K562 (cell line): ENCODE results near the gene SLC4A1. TPM values are rescaled to one million over a fixed set of nuclear protein-coding genes. Genes with fewer than 3 reads are reported as not detected.

ENCODE experiments used
- DACH1 ChIP-seq: fragments of 450-650 bp; IDR thresholded peaks from 2 replicates; pipeline ENCODE4 v1.6.1; 2018; ENCODE audit not compliant: partially characterized antibody
- HNRNPL ChIP-seq: fragments of 200-400 bp; formaldehyde crosslinking; IDR thresholded peaks from 2 replicates; pipeline ENCODE4 v1.6.1; 2017; ENCODE audit warnings: low read depth, mild to moderate bottlenecking, low read length
- PTBP1 ChIP-seq: fragments of 200-400 bp; formaldehyde crosslinking; IDR thresholded peaks from 2 replicates; pipeline ENCODE4 v1.6.1; 2017; ENCODE audit warnings: low read depth, low read length
- SFPQ ChIP-seq: fragments of 200-400 bp; formaldehyde crosslinking; IDR thresholded peaks from 2 replicates; pipeline ENCODE4 v1.6.1; 2017; ENCODE audit warnings: mild to moderate bottlenecking, low read depth, low read length, moderate library complexity
- STAT6 ChIP-seq: sonication (generic); formaldehyde crosslinking; IDR thresholded peaks from 2 replicates; pipeline ENCODE4 v1.8.1; 2023; ENCODE audit warnings: mild to moderate bottlenecking, missing genetic modification reagents
- TBP ChIP-seq: optimal IDR thresholded peaks from 2 replicates; pipeline ENCODE3; 2011; ENCODE audit warnings: low read depth, low read length, improper control_type of control experiment
- ZBTB11 ChIP-seq, 3 experiments: fragments of 200-800 bp in 1 of 3; fragments of 250-450 bp in 1 of 3; fragments of 450-650 bp in 1 of 3; sonication (Bioruptor Pico) in 1 of 3; sonication (Bioruptor generic) in 1 of 3; formaldehyde crosslinking in 1 of 3; IDR thresholded peaks; 2 replicates each; pipeline versions ENCODE4 v1.6.1 to v1.8.0; 2016 to 2022; ENCODE audit warnings: mild to moderate bottlenecking in 2 of 3, missing genetic modification characterization in 2 of 3, missing compliant biosample characterization in 1 of 3, moderate library complexity in 1 of 3
- ZNF253 ChIP-seq: fragments of 250-450 bp; sonication (Bioruptor Pico); conservative IDR thresholded peaks from 2 replicates; pipeline ENCODE4 v1.6.1; 2021; ENCODE audit warnings: mild to moderate bottlenecking
- ZNF274 ChIP-seq: IDR thresholded peaks from 2 replicates; pipeline ENCODE4 v1.6.1; 2011; ENCODE audit warnings: low read depth, mild to moderate bottlenecking, low read length, moderate library complexity, borderline replicate concordance
- polyA plus RNA-seq, 8 experiments: library from polyadenylated mRNA; depleted of rRNA in 4 of 8; stranded (reverse) in 5 of 8; unstranded in 3 of 8; fragments of >200 nt; fragmentation: Nextera tagmentation in 2 of 8; fragmentation: Illumina TruSeq in 1 of 8; extraction: Ambion mirVana in 2 of 8; extraction: Trizol in 1 of 8; gene quantifications; 2 replicates each; pipeline versions ENCODE4 v1.2.1 to v1.2.3, GENCODE V29; 2011 to 2014; ENCODE audit warnings: inconsistent platforms in 1 of 8, missing spikeins in 1 of 8
- total RNA-seq, 7 experiments: library from RNA; depleted of rRNA in 6 of 7; stranded (reverse); fragments of >200 nt in 6 of 7; fragmentation: Illumina TruSeq in 2 of 7; extraction: Trizol in 2 of 7; gene quantifications; 2 replicates each; pipeline versions ENCODE4 v1.2.1 to v1.2.3, GENCODE V29; 2011 to 2021; ENCODE audit warnings: low replicate concordance in 1 of 7
- TF ChIP-seq, protein P1 (sequence below): fragments of 450-650 bp; formaldehyde crosslinking; IDR thresholded peaks from 2 replicates; pipeline ENCODE4 v1.4.0; 2020; ENCODE audit warnings: mild to moderate bottlenecking, moderate library complexity
- TF ChIP-seq, protein P2 (sequence below): fragments of 450-650 bp; formaldehyde crosslinking; IDR thresholded peaks from 2 replicates; pipeline ENCODE4 v1.4.0; 2022; ENCODE audit warnings: missing genetic modification characterization
- TF ChIP-seq, protein P3 (sequence below): fragments of 250-450 bp; sonication (Bioruptor Pico); IDR thresholded peaks from 2 replicates; pipeline ENCODE4 v1.4.0; 2020; ENCODE audit warnings: mild to moderate bottlenecking, moderate library complexity

SLC4A1 gene
- total and polyA plus RNA-seq, 9 of the 15 experiments (the other 6 are each of a cell fraction or from before 2014, with no cell fraction given): 0.14 to 1.00 (median 0.53) TPM

DNA sequence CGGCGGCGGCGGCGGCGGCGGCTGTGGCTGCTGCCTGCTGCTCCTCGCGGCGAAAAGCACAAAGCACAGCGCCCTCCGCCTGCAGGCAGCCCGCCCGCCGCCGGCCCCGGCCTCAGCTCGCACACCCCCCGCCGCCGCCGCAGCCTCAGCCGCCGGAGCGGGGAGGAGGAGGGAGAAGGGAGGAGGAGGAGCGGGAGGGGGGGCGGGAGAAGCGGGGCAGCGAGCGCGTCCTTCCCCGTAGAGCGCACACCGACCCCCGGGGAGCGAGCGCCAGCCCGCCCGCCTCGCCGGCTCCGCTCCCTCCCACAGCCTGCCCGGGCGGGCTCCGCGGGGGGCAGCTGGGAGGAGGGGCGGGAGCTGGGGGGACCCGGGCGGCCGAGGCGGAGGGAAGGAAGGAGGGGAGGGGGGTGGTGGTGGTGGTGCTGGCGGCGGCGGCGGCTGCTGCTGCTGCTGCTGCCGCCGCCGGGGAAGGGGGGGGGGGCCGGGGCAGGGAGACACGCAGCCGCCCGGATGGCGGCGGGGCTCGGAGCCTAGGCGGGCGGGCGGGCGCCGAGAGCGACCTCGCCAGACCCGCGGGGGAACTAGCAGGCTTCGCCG lies 48.2 kb downstream of the SLC4A1 start, which contains the start of gene UBTF (continued):
- TF ChIP-seq, protein P1, sequence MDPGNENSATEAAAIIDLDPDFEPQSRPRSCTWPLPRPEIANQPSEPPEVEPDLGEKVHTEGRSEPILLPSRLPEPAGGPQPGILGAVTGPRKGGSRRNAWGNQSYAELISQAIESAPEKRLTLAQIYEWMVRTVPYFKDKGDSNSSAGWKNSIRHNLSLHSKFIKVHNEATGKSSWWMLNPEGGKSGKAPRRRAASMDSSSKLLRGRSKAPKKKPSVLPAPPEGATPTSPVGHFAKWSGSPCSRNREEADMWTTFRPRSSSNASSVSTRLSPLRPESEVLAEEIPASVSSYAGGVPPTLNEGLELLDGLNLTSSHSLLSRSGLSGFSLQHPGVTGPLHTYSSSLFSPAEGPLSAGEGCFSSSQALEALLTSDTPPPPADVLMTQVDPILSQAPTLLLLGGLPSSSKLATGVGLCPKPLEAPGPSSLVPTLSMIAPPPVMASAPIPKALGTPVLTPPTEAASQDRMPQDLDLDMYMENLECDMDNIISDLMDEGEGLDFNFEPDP (CRISPR knock-in tag): no peak
- TF ChIP-seq, protein P2, sequence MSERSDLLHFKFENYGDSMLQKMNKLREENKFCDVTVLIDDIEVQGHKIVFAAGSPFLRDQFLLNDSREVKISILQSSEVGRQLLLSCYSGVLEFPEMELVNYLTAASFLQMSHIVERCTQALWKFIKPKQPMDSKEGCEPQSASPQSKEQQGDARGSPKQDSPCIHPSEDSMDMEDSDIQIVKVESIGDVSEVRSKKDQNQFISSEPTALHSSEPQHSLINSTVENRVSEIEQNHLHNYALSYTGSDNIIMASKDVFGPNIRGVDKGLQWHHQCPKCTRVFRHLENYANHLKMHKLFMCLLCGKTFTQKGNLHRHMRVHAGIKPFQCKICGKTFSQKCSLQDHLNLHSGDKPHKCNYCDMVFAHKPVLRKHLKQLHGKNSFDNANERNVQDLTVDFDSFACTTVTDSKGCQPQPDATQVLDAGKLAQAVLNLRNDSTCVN (CRISPR knock-in tag): no peak
- TF ChIP-seq, protein P3, sequence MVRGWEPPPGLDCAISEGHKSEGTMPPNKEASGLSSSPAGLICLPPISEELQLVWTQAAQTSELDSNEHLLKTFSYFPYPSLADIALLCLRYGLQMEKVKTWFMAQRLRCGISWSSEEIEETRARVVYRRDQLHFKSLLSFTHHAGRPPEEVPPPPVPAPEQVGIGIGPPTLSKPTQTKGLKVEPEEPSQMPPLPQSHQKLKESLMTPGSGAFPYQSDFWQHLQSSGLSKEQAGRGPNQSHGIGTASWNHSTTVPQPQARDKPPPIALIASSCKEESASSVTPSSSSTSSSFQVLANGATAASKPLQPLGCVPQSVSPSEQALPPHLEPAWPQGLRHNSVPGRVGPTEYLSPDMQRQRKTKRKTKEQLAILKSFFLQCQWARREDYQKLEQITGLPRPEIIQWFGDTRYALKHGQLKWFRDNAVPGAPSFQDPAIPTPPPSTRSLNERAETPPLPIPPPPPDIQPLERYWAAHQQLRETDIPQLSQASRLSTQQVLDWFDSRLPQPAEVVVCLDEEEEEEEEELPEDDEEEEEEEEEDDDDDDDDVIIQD (CRISPR knock-in tag): no peak
- TF ChIP-seq SFPQ: no peak
- no peak for TF ChIP-seq TBP
- no peak for TF ChIP-seq ZNF274
- TF ChIP-seq DACH1: no peak
- no peak for TF ChIP-seq STAT6 (CRISPR knock-in tag)
- no peak for TF ChIP-seq ZNF253
- no peak; the same call in 1 of the 2 replicates for TF ChIP-seq HNRNPL
- 0 out of 6 replicates have a peak, but pooled peaks of 1 of the 3 experiments have one; percentile 9 for TF ChIP-seq ZBTB11 (CRISPR knock-in tag; IDR thresholded peaks at IDR 0.05)
- TF ChIP-seq PTBP1: no peak
